Ureter (tissue), 1 donor: Measurements from ENCODE around the gene TAOK3. TPM values are rescaled to one million over a fixed set of nuclear protein-coding genes. Genes with fewer than 3 reads are reported as not detected.
"Not testable (repeated sequence)": the region's sequence is repeated elsewhere in the genome, so short reads cannot be mapped to it uniquely, and the experiment has no call there.

Experiments used
- DNase-seq: peaks from one replicate; pipeline ENCODE4 v3.0.0-alpha.2; 2020; ENCODE audit warnings: low spot score
- total RNA-seq: library from RNA; stranded (reverse); gene quantifications from one replicate; pipeline ENCODE4 v1.2.4, GENCODE V29; 2023
- donor health status: DM: yes; HTN: yes; CAD: no.

Gene TAOK3
- total RNA-seq, 1 donor from 2014 or later: 57.5 TPM

DNA sequence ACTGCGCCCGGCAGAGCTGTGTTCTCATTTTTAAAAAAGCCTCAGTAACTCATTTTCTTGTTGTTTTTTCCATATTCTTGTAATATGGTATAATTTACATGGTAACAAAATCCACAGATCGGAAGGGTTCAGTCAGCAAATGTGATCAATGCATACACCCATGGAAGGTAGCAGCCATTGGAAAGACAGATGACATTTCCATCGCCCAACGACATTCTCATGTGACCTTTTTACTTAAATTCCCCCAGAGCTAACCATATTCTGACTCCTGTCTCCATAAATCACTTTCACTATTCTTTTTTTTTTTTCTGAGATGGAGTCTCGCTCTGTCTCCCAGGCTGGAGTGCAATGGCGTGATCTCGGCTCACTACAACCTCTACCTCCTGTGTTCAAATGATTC lies 231.9 kb downstream of the TAOK3 start:
- no peak for DNase-seq

- DNase-seq: no peak
Observed at GRCh38 chr12:118137148-118137678, 235.5 kb downstream of the TAOK3 start.

DNA sequence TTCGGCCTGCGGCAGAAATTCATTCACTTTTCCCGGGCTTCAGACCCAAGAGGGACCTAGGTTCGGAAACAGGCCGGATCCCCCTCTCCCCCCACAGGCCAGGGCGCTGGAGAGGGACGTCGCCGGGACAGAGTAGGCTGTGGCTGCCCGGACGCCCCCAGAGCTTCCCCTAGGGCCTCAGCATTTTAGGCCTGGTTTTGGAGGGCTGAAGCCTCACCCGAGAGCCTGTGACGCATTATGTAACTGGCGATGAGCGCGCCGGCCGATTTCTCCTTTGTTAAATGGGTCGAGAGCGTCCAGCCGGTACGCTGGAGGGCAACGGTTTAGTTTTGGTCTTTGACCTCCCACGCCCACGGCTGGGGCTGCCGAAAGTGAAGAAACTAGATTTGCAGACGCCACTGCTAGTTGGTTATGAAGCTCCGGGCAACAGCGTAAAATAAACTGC lies 236.1 kb downstream of the TAOK3 start:
- DNase-seq: peak; percentile 58

- peak; percentile 97 for DNase-seq
Observed at GRCh38 chr12:118135788-118136558, 236.7 kb downstream of the TAOK3 start, which contains the start of gene PEBP1. Gene PEBP1 (plus strand): TSS chr12:118136124. CDS start chr12:118136210, 86 bp downstream.

DNA sequence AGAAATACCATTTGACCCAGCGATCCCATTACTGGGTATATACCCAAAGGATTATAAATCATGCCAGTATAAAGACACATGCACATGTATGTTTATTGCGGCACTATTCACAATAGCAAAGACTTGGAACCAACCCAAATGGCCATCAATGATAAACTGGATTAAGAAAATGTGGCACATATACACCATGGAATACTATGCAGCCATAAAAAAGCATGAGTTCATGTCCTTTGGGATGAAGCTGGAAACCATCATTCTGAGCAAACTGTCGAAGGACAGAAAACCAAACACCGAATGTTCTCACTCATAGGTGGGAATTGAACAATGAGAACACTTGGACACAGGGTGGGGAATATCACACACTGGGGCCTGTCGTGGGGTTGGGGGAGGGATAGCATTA lies 243.3 kb downstream of the TAOK3 start:
- DNase-seq: not testable (repeated sequence)

DNA sequence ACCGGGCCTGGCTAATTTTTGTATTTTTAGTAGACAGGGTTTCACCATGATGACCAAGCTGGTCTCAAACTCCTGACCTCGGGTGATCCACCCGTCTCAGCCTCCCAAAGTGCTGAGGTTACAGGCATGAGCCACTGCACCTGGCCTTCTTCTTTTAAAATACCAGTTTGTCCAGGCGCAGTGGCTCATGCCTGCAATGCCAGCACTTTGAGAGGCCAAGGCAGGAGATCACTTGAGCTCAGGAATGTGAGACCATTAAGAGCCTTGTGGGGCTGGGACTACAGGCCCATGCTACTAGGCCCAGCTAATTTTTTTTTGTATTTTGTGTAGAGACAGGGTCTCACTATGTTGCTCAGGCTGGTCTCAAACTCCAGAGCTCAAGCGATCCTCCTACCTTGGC lies 244.8 kb downstream of the TAOK3 start:
- DNase-seq: no peak

DNA sequence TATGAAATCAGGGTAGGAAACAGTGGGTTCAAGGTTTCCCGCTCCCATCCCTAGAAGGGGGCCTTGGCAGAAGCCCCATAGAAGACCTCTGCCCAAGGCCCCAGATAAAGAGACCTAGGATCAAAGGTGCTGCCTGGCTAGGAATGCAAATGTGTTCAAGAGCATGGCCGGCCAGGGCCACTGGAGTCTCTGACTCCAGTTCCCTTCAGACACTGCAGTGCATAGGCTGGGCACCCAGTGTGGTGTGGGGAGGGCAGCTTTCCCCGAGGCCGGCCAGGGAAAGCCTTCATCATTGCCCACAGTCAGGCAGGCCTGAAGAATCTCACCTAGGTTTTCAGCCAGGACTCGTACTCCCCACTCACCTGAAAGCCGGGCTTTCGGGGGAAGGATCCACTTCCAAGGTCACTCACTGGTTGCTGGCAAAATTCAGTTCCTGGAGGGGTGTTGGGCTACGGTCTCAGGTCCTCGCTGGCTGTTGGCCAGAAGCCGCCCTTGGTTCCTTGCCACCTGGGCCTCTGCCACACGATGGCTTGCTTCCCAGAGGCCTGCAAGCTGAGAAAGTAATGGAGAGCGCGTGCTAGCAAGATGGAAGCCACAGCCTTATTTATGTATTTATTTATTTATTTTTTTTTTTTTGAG lies 246.5 kb downstream of the TAOK3 start:
- DNase-seq: no peak

DNA sequence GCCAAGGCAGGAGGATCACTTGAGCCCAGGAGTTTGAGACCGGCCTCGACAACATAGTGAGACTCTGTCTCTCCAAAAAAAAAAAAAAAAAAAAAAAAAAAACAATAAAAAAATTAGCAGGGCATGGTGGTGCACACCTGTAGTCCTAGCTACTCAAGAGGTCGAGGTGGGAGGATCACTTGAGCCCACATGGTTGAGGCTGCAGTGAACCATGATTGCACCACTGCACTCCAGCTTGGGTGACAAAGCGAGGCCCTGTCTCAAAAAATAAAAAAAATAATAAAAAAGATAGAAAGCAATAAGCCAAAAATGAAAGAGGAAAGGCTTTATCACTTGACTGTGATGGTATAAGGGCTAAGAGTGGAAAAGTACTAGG lies 247.0 kb downstream of the TAOK3 start:
- no peak for DNase-seq

- no peak for DNase-seq
Observed at GRCh38 chr12:118124333-118124874, 248.3 kb downstream of the TAOK3 start.

- DNase-seq: no peak
Observed at GRCh38 chr12:118122264-118122663, 250.4 kb downstream of the TAOK3 start.

DNA sequence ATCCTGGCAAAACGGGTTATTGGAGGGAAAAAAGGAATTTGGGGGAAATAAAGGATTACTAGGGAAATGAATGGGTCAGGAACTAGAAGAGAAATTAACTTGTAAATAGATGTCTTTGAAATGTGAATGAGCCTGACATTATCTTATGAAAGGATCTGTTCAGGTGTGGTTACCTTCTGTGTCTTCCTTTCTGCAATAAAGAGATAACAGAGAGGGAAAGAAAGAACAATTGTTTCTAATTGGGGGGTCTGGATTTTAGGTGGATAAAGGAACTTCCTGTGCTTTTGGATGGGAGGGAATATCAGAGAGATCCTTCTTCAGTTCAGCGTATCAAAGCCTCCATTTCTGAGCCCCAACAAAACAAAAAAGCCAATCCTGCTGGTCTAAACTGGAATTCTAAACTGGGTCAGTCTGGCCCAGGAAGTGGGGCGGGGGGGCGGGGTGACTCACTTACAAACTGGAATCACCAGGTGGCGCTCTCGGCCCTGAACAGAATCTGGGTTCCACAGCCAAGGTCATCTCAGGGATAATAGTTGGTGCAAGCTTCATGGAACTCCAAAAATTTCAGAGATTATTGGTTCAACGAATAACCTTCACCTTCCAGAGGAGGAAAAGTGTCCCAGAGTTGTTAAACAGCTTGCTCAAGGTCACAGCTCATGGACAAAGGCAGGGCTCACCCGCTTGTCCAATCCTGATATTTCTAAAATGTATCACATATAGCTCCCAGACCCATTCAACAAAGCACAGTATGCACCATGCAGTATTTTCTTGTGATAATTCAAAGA lies 251.9 kb downstream of the TAOK3 start:
- peak; percentile 83 for DNase-seq

- no peak for DNase-seq
Observed at GRCh38 chr12:118119449-118119879, 253.2 kb downstream of the TAOK3 start.

DNA sequence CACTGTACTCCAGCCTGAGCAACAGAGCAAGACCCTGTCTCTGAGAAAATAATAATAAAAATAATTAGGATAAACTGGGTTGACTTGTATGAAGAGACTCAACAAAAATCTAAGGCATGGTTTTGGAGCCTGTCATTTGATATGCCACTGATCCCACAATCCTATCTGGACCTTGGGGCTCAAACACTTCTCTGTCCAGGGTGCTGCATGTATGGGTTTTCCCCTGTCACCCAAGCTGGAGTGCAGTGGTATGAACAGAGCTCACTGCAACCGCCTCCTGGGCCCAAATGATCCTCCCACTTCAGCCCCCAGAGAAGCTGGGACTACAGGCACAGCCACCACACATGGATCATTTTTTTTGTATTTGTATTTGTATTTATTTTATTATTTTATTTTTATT lies 263.6 kb downstream of the TAOK3 start:
- DNase-seq: no peak

GRCh38 chr12:118107694-118108093 lies 265.0 kb downstream of the TAOK3 start:
- DNase-seq: no peak

GRCh38 chr12:118107011-118107410 lies 265.7 kb downstream of the TAOK3 start:
- DNase-seq: no peak

DNA sequence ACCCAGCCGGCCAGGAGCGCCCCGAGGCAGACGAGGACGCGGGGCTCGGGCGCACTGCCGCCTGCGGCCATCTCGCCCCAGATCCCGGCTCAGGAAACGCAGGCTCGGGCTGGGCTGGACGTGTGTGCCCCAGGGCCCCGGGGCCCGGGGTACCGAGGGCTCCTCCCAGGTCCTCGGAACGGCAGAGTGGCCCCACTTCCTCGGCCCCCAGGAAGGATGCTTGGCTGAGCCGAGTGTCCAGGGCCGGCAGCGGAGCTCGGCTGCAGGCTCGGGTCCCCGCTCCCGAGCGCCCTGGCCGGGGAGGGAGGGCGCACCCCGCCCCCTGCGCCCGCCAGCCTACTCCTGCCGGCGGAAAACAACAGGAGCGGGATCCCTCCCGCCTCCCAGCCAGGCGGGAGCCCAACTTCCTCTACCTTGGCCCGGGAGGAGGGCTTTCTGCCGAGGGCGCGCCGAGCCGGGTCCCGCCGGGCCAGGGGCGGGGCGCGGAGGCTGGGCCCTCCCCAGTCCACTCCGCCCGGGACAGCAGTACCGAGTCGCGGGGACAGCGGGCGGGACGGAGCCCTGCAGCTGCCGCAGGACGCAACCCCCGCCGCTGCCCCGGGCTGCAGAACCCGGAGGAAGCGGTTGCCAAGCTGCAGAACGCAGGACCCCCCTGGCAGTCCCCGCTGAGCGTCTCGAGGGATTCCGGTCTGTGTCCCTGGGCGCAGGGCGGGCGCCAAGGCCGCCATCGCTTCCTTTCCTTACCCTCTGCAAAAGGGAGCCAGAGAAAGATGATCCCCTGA lies 268.9 kb downstream of the TAOK3 start, which contains the start of gene VSIG10:
TSS of gene VSIG10 (minus strand) at position 411 of the 782 bp plus-strand sequence. CDS start at position 71, 340 bp downstream.
- DNase-seq: peak; percentile 62

DNA sequence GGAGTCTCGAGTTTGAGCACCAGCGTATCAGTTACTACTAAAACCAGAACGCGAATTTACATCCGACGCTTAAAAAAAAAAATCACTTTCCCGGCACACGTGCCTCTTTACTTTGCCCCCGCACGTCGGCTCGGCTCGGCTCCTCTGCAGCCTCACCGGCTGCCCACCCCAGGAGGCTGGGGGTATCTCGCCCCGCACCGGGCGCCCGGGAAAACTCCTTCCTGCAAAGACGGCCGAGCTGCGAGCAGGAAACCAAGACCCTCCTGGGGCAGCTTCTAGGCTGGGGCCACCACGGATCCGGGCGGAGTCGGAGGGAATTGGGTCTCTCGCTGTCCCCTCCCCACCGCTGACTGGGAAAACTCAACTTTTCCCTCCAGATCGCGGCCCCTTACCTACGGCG lies 269.5 kb downstream of the TAOK3 start:
- no peak for DNase-seq

DNA sequence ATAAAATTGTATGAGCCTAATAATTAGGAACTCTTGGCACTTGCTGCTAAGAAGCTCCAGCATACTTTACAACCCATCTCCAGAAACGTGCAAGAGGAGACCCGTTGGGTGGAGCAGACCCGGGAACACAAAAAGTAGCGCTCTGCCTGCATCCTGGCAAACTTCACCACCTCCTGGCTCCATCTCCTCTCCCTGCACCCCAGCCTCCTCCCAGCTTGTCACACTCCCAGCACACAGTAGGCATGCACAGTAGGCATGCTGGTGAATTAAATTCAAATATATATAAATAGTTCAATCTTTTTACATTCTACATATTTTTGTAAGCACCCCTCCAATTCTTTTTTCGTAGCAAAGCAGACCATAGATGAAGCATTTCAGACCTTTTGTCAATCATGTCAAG lies 270.1 kb downstream of the TAOK3 start:
- DNase-seq: no peak

DNA sequence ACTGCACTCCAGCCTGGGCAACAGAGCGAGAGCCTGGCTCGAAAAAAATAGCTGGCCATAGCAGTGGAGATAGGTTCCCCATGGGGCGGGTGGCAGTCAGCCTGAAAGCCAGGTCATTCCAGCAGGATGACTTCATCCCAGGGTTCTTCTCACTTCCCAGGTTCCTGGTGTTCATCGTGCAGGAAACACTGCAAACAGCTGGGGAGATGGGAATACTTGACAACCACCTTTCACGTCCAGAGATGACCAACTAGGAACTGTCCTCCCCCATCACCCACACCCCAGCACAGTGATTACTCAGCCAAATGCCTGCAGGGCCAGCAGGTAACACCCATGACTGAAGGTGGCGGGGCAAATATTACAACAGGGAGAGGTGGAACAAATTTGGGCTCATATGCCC lies 270.6 kb downstream of the TAOK3 start:
- DNase-seq: no peak

DNA sequence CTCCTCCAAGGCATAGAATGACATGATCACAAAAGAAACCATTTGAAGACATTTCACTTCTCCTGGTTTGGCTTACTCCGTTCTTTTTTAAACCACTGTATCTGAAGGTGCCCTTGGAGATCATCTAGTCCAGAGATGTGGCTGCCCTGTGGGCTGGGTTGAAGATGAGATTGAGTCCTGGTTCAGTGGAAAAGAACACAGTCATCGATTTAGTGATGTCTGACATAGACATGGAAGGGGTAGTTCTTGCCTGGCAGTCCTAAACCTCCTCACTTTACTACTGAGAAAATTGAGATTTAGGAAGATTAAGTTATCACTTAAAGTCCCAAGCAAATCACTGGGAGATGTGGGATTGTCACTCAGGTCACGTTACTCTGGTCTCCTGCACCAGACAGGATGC lies 271.7 kb downstream of the TAOK3 start:
- no peak for DNase-seq
